Keratinocyte (primary cell): Measurements from ENCODE around the gene ZER1. TPM values are rescaled to one million over a fixed set of nuclear protein-coding genes. Genes with fewer than 3 reads are reported as not detected.

Experiments used
- DNase-seq: peaks from one replicate; pipeline ENCODE4 v3.0.0-alpha.2; 2011; ENCODE audit warnings: low read depth, missing footprints, low spot score
- FAIRE-seq: peaks from 2 replicates; lab custom pipeline; 2011; peaks lifted over from hg19 to GRCh38; lab: Jason Lieb, UNC
- H2AFZ ChIP-seq: 2 replicates; pipeline ENCODE4 v1.6.0; 2012; ENCODE audit warnings: low read length, control low read depth, inconsistent platforms; ENCODE audit not compliant: control insufficient read depth
- H3K27ac ChIP-seq: 2 replicates; pipeline ENCODE4 v1.5.1; 2011; ENCODE audit warnings: low read length; ENCODE audit not compliant: control insufficient read depth, insufficient read depth
- H3K27me3 ChIP-seq: 3 replicates; pipeline ENCODE4 v1.6.0; 2011; ENCODE audit warnings: low read length; ENCODE audit not compliant: control insufficient read depth, insufficient read depth; ENCODE audit errors: extremely low read depth
- H3K36me3 ChIP-seq, 2 experiments: 2 replicates in 1 of 2; 3 replicates in 1 of 2; pipeline ENCODE4 v1.5.1; 2011; ENCODE audit warnings: low read length in 2 of 2, mild to moderate bottlenecking in 1 of 2; ENCODE audit not compliant: control insufficient read depth in 2 of 2, insufficient read depth in 2 of 2; ENCODE audit errors: extremely low read depth in 1 of 2
- H3K4me1 ChIP-seq: 3 replicates; pipeline ENCODE4 v1.5.1; 2011; ENCODE audit warnings: low read length; ENCODE audit not compliant: control insufficient read depth, insufficient read depth; ENCODE audit errors: extremely low read depth
- H3K4me2 ChIP-seq: 3 replicates; pipeline ENCODE4 v1.6.0; 2011; ENCODE audit warnings: low read depth, low read length; ENCODE audit not compliant: control insufficient read depth, insufficient read depth; ENCODE audit errors: extremely low read depth
- H3K4me3 ChIP-seq, 3 experiments: fragments of 200-600 bp in 1 of 3; sonication (generic) in 1 of 3; 2 replicates in 2 of 3; 3 replicates in 1 of 3; pipeline ENCODE4 v1.5.1; 2011 to 2016; ENCODE audit warnings: low read length in 3 of 3, mild to moderate bottlenecking in 3 of 3, control low read depth in 2 of 3, inconsistent platforms in 1 of 3, low read depth in 1 of 3, mixed read lengths in 1 of 3, mixed run types in 1 of 3, moderate library complexity in 1 of 3; ENCODE audit not compliant: control insufficient read depth in 2 of 3, insufficient read depth in 2 of 3; ENCODE audit errors: extremely low read depth in 1 of 3
- H3K79me2 ChIP-seq: 2 replicates; pipeline ENCODE4 v1.6.0; 2012; ENCODE audit warnings: low read length; ENCODE audit not compliant: control insufficient read depth, insufficient read depth
- H3K9ac ChIP-seq: 3 replicates; pipeline ENCODE4 v1.6.0; 2011; ENCODE audit warnings: low read length; ENCODE audit not compliant: control insufficient read depth, insufficient read depth; ENCODE audit errors: extremely low read depth
- H3K9me1 ChIP-seq: 3 replicates; pipeline ENCODE4 v1.6.0; 2011; ENCODE audit warnings: low read length; ENCODE audit not compliant: control insufficient read depth, insufficient read depth; ENCODE audit errors: extremely low read depth
- H3K9me3 ChIP-seq: 2 replicates; pipeline ENCODE4 v1.5.1; 2012; ENCODE audit warnings: low read depth, low read length; ENCODE audit not compliant: control insufficient read depth
- H4K20me1 ChIP-seq: 3 replicates; pipeline ENCODE4 v1.6.0; 2011; ENCODE audit warnings: low read length; ENCODE audit not compliant: control insufficient read depth, insufficient read depth; ENCODE audit errors: extremely low read depth
- EZH2 ChIP-seq: IDR thresholded peaks from one replicate; pipeline ENCODE4 v1.6.1; 2012; ENCODE audit warnings: inconsistent platforms, mild to moderate bottlenecking, low read length, moderate library complexity
- dilution Hi-C: fragments of 300-500 bp; cut with MboI; formaldehyde crosslinking; loops from one replicate; pipeline ENCODE4 v1.7.0; 2020; ENCODE audit warnings: low sequenced_read_pairs; ENCODE audit not compliant: extremely low pct_ligation_motif_present
- polyA plus RNA-seq, 5 experiments: library from polyadenylated mRNA; depleted of rRNA in 3 of 5; stranded (reverse) in 3 of 5; stranded (forward) in 1 of 5; unstranded in 1 of 5; fragments of >200 nt; gene quantifications; 1 replicate in 1 of 5; 2 replicates in 3 of 5; 3 replicates in 1 of 5; pipeline versions ENCODE4 v1.2.1 to v1.2.3, GENCODE V29; 2011 to 2012; ENCODE audit warnings: missing spikeins in 2 of 5, low read depth in 1 of 5, low replicate concordance in 1 of 5
- TF ChIP-seq, protein P1 (sequence below), 3 experiments: IDR thresholded peaks in 1 of 3; conservative IDR thresholded peaks in 1 of 3; optimal IDR thresholded peaks in 1 of 3; 2 replicates in 2 of 3; 3 replicates in 1 of 3; pipeline versions ENCODE3 to v1.5.1; 2011; ENCODE audit warnings: low read length in 3 of 3, mild to moderate bottlenecking in 3 of 3, moderate library complexity in 2 of 3, control low read depth in 1 of 3, inconsistent platforms in 1 of 3; ENCODE audit not compliant: insufficient read depth in 2 of 3; ENCODE audit errors: extremely low read depth in 1 of 3

The ZER1 gene
- polyA plus RNA-seq, 1 donor (not counting 4 experiments of a cell fraction or from before 2014, with no cell fraction given) = 14.9 TPM

DNA sequence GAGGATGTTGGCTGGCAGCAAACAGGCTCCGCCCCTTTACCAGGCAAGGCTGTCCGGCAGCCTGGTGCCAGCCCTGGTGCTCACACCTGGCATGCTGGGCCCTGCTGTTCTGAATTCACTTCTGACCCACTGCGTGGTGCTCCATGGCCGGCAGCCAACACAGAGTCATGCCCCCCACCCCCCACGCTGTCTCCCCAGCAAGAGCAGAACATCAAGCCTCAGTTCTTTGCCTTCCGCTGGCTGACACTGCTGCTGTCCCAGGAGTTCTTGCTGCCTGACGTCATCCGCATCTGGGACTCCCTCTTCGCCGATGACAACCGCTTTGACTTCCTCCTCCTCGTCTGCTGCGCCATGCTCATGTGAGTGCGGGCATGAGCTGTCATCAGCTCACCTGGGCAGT lies 33.9 kb upstream of the ZER1 start:
- no peak for FAIRE-seq
- no peaks in the 10 kb centered on the region for H3K27me3 ChIP-seq

GRCh38 chr9:128802482-128802881 lies 30.8 kb upstream of the ZER1 start:
- dilution Hi-C loops = no loop called here
- Histone ChIP-seq H3K27me3 (no peaks in the 10 kb centered on the region), H3K4me1 (no peaks in the 10 kb centered on the region), H3K4me2 (no peak overlapping the region), H3K79me2 (no peaks in the 10 kb centered on the region), H3K9me3 (no peaks in the 10 kb centered on the region), H3K36me3 (peaks cover 25 to 27% of the 10 kb centered on the region in 2 experiments), H3K4me3 (no peak overlapping the region), H3K27ac (no peak overlapping the region), H2AFZ (no peak overlapping the region), H4K20me1 (no peaks in the 10 kb centered on the region), H3K9me1 (no peaks in the 10 kb centered on the region), H3K9ac (no peak overlapping the region)
- FAIRE-seq (no peak), DNase-seq (no peak)
- no peak for TF ChIP-seq EZH2
- TF ChIP-seq, protein P1, sequence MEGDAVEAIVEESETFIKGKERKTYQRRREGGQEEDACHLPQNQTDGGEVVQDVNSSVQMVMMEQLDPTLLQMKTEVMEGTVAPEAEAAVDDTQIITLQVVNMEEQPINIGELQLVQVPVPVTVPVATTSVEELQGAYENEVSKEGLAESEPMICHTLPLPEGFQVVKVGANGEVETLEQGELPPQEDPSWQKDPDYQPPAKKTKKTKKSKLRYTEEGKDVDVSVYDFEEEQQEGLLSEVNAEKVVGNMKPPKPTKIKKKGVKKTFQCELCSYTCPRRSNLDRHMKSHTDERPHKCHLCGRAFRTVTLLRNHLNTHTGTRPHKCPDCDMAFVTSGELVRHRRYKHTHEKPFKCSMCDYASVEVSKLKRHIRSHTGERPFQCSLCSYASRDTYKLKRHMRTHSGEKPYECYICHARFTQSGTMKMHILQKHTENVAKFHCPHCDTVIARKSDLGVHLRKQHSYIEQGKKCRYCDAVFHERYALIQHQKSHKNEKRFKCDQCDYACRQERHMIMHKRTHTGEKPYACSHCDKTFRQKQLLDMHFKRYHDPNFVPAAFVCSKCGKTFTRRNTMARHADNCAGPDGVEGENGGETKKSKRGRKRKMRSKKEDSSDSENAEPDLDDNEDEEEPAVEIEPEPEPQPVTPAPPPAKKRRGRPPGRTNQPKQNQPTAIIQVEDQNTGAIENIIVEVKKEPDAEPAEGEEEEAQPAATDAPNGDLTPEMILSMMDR (optimal IDR thresholded peaks at IDR 0.05 in 1 of 3, IDR thresholded peaks at IDR 0.05 in 1 of 3, conservative IDR thresholded peaks at IDR 0.05 in 1 of 3; ENCODE audit: extremely low read depth in 1 of 3, insufficient read depth in 2 of 3, low read length in 3 of 3) = no peak

More for the DNA sequence above, 33.9 kb upstream of the ZER1 start:
- Histone ChIP-seq H2AFZ (no peak overlapping the region), H4K20me1 (no peaks in the 10 kb centered on the region), H3K9me1 (no peaks in the 10 kb centered on the region), H3K79me2 (no peaks in the 10 kb centered on the region), H3K27ac (no peak overlapping the region), H3K36me3 (peaks cover 10 to 31% of the 10 kb centered on the region in 2 experiments), H3K4me2 (no peak overlapping the region), H3K9ac (no peak overlapping the region), H3K4me1 (no peaks in the 10 kb centered on the region), H3K4me3 (no peak overlapping the region), H3K9me3 (no peaks in the 10 kb centered on the region)
- DNase-seq = no peak
- dilution Hi-C loops = no loop called here
- TF ChIP-seq EZH2 = no peak
- TF ChIP-seq, protein P1 (optimal IDR thresholded peaks at IDR 0.05 in 1 of 3, IDR thresholded peaks at IDR 0.05 in 1 of 3, conservative IDR thresholded peaks at IDR 0.05 in 1 of 3; ENCODE audit: extremely low read depth in 1 of 3, insufficient read depth in 2 of 3, low read length in 3 of 3) = no peak
